HG03439 (cell line): ENCODE data around the gene CDCA4.

Experiments
- ATAC-seq: cut with Tn5 transposase; IDR thresholded peaks from one replicate; pipeline ENCODE4 v1.9.1; 2021; ENCODE audit warnings: mild to moderate bottlenecking, moderate library complexity; ENCODE audit not compliant: unreplicated experiment

CDCA4 gene

DNA sequence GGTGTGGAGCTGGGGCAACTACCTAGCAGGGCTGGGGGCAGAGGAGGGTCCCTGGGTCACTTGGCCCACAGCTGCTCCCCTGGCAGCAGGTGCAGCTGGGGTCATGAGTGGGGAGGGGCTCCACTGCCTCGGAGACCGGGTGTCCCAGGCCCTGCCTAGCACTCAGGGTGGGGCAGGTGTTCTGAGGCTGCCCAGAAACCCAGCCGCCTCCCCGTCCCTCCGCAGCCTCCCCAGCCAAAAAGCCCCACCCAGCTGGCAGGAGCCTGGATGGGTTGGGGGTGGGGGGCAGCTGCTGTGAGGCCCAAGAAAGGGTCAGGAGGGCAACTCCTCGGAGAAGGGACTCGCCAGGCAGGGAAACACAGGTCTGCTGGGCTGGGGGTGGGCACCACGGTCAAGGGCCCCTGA is 53.9 kb downstream of the CDCA4 start:
- no peak for ATAC-seq

DNA sequence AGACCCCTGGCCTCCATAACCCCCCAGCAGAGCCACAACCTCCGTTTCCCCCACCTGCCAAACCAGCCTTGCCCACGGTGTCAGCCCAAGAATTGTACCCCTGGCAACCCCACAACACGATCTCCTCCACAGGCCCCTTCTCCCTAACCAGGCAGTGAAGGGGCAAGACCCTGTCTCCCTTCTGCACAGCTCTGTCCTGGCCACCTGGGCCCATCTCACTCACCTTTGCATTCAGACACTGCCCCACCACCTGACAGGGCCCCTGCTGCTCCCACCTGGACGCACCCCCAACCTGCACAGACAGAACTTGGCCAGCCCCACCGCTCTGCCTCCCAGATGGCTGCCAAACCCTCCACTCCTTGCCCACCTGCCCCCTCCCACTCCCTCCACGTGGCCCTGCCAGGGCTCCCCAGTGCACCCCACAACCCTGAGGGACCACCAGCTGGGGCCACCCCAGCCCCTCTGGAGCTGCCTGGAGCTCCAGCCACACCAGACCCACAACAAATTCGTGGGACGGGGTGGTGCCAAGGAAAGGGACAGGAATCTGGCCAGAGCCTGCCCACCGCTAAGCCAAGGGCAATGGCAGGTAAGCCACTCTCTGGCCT is 54.5 kb downstream of the CDCA4 start:
- ATAC-seq = no peak

DNA sequence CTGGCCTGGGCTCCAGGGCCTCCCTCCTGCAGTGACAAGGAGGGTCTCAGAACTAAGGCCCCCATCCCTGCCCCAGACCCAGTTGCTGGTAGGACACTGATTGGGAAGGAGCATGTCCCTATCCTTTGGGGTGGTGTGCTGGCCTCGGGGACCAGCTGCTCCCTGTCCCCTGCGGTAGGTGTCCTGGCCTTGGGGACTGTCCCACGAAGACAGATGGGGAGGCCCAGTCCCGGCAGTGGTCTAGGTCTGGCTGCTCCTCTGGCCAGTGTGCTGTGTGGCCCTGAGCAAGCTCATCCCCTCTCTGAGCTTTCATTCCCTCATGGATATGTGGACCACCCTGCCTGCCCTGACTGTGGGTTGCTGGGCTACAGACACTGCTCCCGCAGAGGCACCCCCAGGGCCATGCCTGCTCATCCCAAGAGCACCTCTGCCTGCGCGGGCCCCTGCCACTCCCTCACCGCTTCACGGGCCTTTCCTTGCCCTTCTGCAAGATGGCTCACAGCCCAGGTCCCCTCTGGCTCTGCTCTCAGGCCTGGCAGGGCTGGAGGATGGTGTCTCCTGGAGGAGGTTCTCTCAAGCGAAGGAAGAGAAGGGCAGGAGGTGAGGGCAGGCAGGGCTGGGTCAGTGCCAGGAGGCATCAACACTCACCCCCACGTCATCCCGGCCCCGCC is 55.2 kb downstream of the CDCA4 start:
- ATAC-seq = no peak

DNA sequence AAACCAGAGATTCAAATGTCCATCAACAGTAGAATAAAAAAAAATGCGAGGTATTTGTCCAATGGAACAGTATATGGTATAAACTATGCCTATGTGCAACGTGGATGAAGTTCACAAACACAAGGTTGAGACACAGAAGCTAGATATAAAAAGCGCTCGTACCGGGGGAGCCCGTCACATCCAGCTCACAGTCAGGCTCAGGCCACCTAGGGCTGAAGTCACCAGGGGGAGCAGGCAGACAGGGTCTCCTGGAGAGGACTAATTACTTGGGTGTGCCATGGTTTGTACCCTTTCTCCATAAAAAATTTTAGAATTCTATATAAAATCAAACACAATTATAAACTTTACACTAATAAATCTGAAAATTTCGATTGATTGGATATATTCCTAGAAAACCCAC is 56.3 kb downstream of the CDCA4 start:
- no peak for ATAC-seq
